ENCODE data around the gene ANP32B.

Gene ANP32B

DNA sequence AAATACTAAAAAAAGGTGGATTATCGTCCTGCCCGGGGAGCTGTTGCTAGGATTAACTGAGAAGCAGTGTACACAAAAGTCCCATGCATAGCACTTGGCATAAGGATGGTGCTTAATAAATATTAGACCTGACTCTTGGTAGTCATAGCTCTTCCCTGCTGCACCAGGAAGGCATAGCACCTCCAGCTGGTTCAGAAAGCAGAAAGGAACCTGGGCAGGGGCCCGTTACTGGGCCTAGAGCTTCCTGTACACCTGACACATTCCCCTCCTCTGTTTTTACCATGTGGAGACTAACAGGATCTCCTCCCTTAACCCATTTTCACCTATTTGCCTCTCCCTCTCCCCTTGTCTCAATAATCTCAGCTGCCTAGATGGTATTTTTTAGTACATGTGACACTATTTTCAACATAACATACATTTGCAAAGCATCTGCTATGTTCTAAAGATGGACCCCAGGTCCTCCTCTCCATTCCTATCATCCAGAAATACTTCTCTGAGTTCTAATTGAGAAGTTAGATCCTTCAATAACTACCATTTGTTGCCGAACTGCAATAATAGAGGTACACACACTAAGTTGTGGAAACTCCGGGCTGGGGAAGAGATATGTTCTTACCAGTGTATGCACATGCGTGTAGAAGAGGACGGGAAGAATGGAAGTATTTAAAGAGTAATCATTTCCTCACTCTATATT is 3.2 kb upstream of the ANP32B start:
- no peaks in the 10 kb centered on the region for H3K9me3 Mint-ChIP-seq
- DNase-seq (ENCODE audit: low spot score in 2 of 2) (no peak), ATAC-seq (no peak)
- no peak overlapping the region for H3K4me3 Mint-ChIP-seq
- peaks cover 16% of the 10 kb centered on the region for H3K4me1 Mint-ChIP-seq
- H3K36me3 Mint-ChIP-seq, result peaks cover 25% of the 10 kb centered on the region
- H3K27ac Mint-ChIP-seq, result no peak overlapping the region

GRCh38 chr9:97980479-97980803 is 2.7 kb upstream of the ANP32B start:
- Mint-ChIP-seq H3K27ac (no peak overlapping the region), H3K4me3 (no peak overlapping the region), H3K4me1 (peaks cover 16% of the 10 kb centered on the region), H3K9me3 (no peaks in the 10 kb centered on the region), H3K36me3 (peaks cover 29% of the 10 kb centered on the region)
- no peak for DNase-seq (ENCODE audit: low spot score in 2 of 2)
- no peak for ATAC-seq

GRCh38 chr9:97980918-97981845 is 2.0 kb upstream of the ANP32B start:
- no peak overlapping the region for H3K27ac Mint-ChIP-seq
- peaks cover 37% of the 10 kb centered on the region for H3K36me3 Mint-ChIP-seq
- peak overlapping the region; percentile 73 for H3K4me3 Mint-ChIP-seq
- ATAC-seq (no peak), DNase-seq (ENCODE audit: low spot score in 2 of 2) (no peak)
- H3K4me1 Mint-ChIP-seq, result peaks cover 22% of the 10 kb centered on the region
- H3K9me3 Mint-ChIP-seq, result no peaks in the 10 kb centered on the region

- DNase-seq (ENCODE audit: low spot score in 2 of 2) (no peak), ATAC-seq (no peak)
- Mint-ChIP-seq H3K27ac (peak overlapping the region; percentile 96), H3K9me3 (no peaks in the 10 kb centered on the region), H3K4me3 (peak overlapping the region; percentile 73), H3K4me1 (peaks cover 30% of the 10 kb centered on the region), H3K36me3 (peaks cover 39% of the 10 kb centered on the region)
These were observed 1.1 kb upstream of the ANP32B start for GRCh38 chr9:97981846-97982682.

DNA sequence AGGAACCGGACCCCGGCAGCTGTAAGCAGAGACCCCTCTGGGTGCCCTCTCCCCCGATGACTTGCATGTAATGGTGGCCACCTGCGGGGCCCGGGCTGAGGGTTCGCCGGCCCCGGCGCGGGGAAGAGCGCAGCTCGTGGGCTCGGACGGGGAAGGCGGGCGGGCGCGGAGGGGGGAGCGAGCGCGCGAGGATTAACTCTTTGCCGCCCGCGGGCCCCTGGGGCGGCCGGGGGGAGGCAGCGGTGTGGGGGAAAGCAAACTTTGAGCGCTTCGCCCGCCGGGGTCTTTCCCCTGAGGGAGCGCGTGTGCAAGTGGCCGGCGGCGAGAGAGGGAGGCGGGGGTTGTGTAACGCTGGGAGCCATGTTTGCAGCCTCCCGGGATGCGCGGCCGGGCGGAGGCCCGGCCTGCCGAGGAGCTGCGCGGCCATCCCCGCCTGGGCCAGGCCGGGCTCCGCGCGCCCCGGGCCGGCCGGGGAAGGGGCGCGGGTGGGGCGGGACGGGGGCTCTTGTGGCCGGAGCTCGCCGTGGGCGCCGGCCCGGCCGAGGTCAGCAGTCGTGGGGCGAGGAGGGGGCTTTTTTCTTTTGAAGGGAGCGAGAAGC is 547 bp downstream of the ANP32B start:
- ATAC-seq (peak; percentile 20), DNase-seq (ENCODE audit: low spot score in 2 of 2) (no peak)
- no peaks in the 10 kb centered on the region for H3K9me3 Mint-ChIP-seq
- H3K4me3 Mint-ChIP-seq, result peak overlapping the region; percentile 73
- H3K36me3 Mint-ChIP-seq, result peaks cover 46% of the 10 kb centered on the region
- peaks cover 42% of the 10 kb centered on the region for H3K4me1 Mint-ChIP-seq
- peak overlapping the region; percentile 96 for H3K27ac Mint-ChIP-seq

GRCh38 chr9:97984188-97985057 is 1.3 kb downstream of the ANP32B start:
- H3K4me1 Mint-ChIP-seq, result peaks cover 50% of the 10 kb centered on the region
- H3K27ac Mint-ChIP-seq, result peak overlapping the region; percentile 96
- ATAC-seq, result peak; percentile 57
- H3K4me3 Mint-ChIP-seq, result peak overlapping the region; percentile 73
- H3K9me3 Mint-ChIP-seq, result no peaks in the 10 kb centered on the region
- H3K36me3 Mint-ChIP-seq, result peaks cover 46% of the 10 kb centered on the region
- peak; percentile 77 to 89 for DNase-seq (ENCODE audit: low spot score in 2 of 2)

DNA sequence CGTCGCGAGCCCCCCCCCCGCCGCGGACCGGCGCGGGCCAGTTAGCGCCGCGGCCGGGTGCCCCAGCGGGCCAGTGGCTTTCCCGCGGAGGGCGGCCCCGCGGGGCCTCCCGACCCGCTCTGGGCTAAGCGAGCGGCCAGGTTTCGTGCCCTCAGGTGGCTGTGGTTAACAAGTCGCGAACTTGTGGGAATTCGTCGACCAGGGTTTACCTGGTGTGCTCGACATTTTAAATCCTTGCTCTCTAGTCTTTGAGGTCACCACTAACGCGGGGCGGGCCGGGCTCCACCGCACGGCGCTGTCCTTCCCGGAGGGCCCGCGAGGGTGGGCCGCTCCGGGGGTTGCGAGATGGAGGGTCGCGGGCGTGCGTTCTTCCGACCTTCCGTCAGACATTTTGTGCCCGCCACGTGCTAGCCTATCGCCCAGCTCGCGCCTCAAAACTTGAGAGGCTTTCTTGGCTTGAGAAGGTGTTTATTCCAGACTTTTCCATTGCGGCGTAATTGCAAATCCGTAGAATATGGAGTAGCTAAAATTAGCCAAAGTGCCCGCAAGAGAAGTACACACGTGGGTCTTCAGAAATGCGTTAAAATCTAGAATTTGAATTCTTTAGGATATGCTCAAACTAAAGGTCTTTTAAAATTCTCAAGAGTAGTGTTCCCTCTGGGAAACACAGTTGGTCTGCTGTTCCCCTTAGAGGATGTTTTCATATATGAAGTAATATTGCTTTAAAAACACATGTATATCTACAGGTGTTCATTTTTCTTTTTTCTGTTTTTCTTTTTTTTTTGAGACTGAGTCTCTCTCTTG is 2.1 kb downstream of the ANP32B start:
- peak overlapping the region; percentile 96 for H3K27ac Mint-ChIP-seq
- H3K4me1 Mint-ChIP-seq, result peaks cover 58% of the 10 kb centered on the region
- peak overlapping the region; percentile 73 for H3K4me3 Mint-ChIP-seq
- no peaks in the 10 kb centered on the region for H3K9me3 Mint-ChIP-seq
- DNase-seq (ENCODE audit: low spot score in 2 of 2) (no peak), ATAC-seq (peak; percentile 9)
- H3K36me3 Mint-ChIP-seq, result peaks cover 46% of the 10 kb centered on the region

DNA sequence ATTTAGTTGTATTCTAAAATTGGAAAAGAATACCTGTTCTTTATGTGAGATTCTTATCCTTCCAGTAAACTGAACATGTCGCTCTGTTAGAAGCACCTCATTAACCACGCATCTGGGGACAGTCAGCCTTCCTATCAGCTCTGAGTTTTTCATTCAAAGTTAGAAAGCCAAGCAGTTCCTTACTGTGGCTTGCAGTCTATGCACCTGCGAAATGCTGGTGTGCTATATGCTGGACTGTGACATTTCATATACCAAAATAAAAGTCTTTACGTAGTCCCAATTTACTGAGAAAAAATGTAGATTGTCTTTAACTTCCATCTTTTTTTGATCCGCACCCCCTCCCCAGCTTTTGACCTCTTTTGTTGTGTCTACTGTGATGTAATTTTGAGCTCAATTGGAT is 4.3 kb downstream of the ANP32B start:
- Mint-ChIP-seq H3K4me1 (peaks cover 62% of the 10 kb centered on the region), H3K4me3 (no peak overlapping the region), H3K9me3 (no peaks in the 10 kb centered on the region), H3K36me3 (peaks cover 61% of the 10 kb centered on the region), H3K27ac (no peak overlapping the region)
- ATAC-seq, result no peak
- no peak for DNase-seq (ENCODE audit: low spot score in 2 of 2)

DNA sequence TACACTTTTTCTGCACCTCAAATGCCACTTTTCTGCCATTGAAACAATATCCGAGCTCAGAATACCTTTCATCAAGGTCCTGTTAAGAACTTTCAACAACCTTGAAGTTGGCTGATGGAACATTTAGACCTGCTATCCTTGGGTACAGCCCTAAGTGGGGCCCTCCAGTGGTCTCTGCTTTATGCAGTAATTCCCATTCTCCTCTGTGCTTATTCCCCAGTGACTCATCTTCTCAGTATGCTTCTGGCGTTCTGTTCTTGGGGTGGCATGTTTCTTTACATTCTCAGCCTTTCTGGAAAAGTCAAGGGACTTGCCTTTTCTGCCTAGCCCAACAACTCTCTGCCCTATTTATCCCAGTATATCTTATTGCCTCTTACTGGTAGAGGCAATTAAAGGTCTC is 7.1 kb downstream of the ANP32B start:
- Mint-ChIP-seq H3K4me3 (no peak overlapping the region), H3K36me3 (peaks cover 60% of the 10 kb centered on the region), H3K9me3 (no peaks in the 10 kb centered on the region), H3K27ac (peak overlapping the region; percentile 7), H3K4me1 (peaks cover 81% of the 10 kb centered on the region)
- ATAC-seq (no peak), DNase-seq (ENCODE audit: low spot score in 2 of 2) (no peak)

DNA sequence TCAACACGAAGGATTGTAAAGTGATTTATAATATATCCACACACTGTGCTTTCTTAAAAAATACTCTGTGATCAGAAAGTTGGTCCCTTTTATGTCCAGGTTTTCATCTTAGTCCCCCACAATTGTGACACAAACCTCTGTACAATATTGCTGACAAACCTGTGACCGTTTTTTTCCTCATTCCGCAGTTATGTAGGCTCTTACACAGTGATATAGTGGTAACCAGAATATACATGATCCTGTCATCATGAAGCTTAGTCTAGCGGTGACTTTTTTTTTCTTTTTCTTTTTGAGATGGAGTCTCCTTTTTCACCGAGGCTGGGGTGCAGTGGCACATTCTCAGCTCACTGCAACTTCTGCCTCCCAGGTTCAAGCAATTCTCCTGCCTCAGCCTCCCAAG is 8.7 kb downstream of the ANP32B start:
- no peaks in the 10 kb centered on the region for H3K9me3 Mint-ChIP-seq
- peak; percentile 52 for ATAC-seq
- peaks cover 64% of the 10 kb centered on the region for H3K36me3 Mint-ChIP-seq
- H3K4me3 Mint-ChIP-seq, result peak overlapping the region; percentile 0
- DNase-seq (ENCODE audit: low spot score in 2 of 2), result no peak
- H3K4me1 Mint-ChIP-seq, result peaks cover 73% of the 10 kb centered on the region
- peak overlapping the region; percentile 71 for H3K27ac Mint-ChIP-seq

GRCh38 chr9:97992219-97992618 is 9.1 kb downstream of the ANP32B start:
- no peak for DNase-seq (ENCODE audit: low spot score in 2 of 2)
- peak overlapping the region; percentile 71 for H3K27ac Mint-ChIP-seq

DNA sequence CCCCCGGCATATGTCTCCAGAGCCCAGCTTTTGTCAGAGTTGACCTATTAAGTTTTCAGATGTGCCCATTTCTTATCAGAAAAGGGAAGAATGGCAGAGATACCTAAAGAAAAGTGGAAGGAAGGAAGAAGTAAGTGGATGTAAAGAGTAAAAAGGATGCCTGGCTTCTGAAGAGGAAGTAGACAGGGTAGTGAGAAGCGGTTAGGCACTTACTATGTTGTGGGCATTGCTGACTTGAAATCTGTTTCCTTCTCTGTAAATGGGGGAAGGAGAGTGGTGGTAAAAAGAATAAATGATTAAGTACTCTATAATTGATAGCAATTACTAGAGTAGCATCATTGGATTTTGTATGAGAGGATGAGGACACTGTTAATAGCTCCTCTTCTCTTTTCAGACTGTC is 9.9 kb downstream of the ANP32B start:
- H3K27ac Mint-ChIP-seq, result peak overlapping the region; percentile 71
- H3K4me3 Mint-ChIP-seq, result peak overlapping the region; percentile 0
- H3K4me1 Mint-ChIP-seq, result peaks cover 66% of the 10 kb centered on the region
- H3K9me3 Mint-ChIP-seq, result no peaks in the 10 kb centered on the region
- peak; percentile 84 for ATAC-seq
- DNase-seq (ENCODE audit: low spot score in 2 of 2), result no peak
- H3K36me3 Mint-ChIP-seq, result peaks cover 74% of the 10 kb centered on the region

More at GRCh38 chr9:97992219-97992618, 9.1 kb downstream of the ANP32B start:
- H3K4me1 Mint-ChIP-seq, result peaks cover 71% of the 10 kb centered on the region
- ATAC-seq, result no peak
- H3K4me3 Mint-ChIP-seq, result peak overlapping the region; percentile 0
- H3K36me3 Mint-ChIP-seq, result peaks cover 68% of the 10 kb centered on the region
- H3K9me3 Mint-ChIP-seq, result no peaks in the 10 kb centered on the region

- Mint-ChIP-seq H3K36me3 (peaks cover 86% of the 10 kb centered on the region), H3K9me3 (no peaks in the 10 kb centered on the region), H3K27ac (no peak overlapping the region), H3K4me3 (no peak overlapping the region), H3K4me1 (peaks cover 55% of the 10 kb centered on the region)
- no peak for DNase-seq (ENCODE audit: low spot score in 2 of 2)
- no peak for ATAC-seq
These were observed 11.6 kb downstream of the ANP32B start for GRCh38 chr9:97994703-97995102.

Measured in stimulated activated effector memory CD8-positive, alpha-beta T cell treated with anti-CD3 and anti-CD28 coated beads, Interleukin-12 subunit alpha, Interleukin-12 subunit beta, amount 100 ng/mL, for 72 hours (primary cell).